Ammon's horn (tissue), 1 donor: ENCODE results near the gene CDH5.

Experiments used
- DNase-seq: peaks from one replicate; pipeline ENCODE4 v3.0.0-alpha.2; 2016; ENCODE audit warnings: low spot score

CDH5 gene

DNA sequence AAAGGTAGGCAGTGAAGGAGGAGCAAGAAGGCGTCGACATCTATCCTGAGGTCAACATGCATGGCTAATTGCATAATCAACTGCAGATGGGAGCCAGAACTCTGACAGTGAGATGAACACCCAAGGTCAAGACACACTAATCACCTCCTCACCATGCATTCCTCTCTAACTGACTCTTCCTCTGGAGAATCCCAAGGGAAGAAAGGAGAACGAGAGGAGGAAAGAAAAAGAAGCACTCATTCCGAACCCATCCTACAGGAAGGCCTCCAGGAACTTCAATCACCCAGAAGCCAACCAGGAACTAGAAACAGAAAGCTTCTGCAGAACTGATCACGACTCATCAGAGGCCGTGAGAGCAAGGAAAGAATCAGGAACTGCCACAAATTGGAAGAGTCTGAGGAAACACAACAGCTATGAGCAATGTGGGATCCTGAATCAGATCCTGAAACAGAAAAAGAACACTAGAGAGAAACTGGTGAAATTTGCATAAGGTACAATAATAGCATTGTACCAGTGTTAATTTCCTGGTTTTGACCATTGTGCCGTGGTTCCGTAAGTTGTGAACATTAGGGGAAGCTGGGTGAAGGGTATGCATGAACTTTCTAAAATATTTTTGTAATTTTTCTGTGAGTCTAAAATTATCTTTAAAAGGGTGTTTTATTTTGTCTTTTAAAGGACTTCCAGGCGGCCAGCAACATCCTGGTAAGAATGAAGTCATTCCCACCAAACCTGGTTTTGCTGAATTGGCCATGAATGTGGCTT lies 50.6 kb downstream of the CDH5 start:
- no peak for DNase-seq

DNA sequence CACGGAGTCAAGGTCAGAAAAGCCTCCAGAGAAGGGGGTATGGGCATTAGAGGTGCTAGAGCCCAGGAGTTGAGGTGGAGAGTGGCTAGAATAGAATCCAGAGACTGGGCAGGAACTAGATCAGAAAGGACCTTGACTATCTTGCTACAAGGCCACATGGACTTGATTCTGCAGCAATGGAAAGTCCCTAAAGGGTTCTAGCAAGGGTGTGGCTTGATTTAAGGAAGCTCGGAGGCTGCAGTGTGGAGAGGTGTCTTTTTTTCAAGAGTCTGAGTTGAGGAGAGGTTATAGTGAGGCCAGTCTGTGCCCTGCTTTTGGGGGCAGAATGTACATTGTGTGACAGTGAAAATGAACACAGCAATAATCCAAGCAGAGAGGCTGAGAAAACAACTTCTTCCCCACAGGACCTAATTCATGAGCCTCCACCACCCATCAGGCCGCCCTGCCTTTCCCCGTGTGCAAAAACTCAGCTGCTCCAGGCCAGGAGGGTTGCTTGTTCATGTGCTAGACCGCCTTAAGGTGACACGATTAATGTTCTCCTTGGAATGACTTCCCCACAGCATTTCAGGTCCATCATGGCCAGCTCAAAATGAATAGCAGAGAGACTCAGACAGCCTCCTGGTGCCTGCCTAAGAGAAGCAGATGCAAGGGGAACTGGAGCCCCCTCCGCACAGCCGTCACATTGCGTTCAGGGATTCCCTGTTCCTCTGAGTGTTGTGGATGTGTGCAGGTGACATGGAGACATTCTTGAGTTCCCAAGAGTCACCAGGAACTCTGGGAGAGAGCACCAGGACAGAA lies 51.9 kb downstream of the CDH5 start:
- no peak for DNase-seq

DNA sequence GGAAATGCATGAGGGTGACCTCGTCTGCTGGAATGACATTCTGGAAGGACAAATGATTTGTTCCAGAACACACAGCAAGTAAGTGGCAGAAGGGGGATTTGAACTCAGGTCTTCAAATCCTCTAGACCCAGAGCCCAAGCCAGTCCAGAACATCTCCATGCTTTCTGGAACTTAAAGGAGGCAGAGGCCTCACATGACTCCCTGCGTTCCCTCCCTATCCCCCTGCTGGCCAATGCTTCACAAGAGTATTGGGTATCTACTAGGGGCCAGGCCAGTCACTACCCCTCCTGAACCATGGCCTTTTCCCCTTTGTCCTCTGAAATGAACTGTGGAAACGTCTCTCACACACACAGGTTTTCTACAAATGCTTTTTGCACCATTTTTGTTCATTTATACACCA lies 53.0 kb downstream of the CDH5 start:
- DNase-seq, result no peak

DNA sequence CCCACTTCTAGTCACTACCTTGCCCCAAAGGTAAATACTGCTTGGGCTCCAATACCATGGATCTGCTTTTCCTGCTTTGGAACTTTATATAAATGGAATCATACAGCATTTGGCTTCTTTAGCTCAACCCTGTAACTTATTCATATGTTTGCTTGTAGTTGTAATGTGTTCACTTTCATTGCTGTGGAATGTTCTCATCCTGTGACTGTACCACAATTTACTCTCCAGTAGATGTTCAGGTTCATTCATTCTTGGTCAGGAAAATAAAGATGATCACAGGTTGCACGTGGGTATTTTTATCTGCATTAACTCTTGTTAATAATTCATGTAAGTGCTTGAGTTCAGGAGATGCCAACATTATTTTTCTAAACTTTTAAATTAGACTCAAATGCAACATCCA lies 53.9 kb downstream of the CDH5 start:
- no peak for DNase-seq

- DNase-seq, result no peak
Observed at GRCh38 chr16:66421891-66422290, 55.4 kb downstream of the CDH5 start.

- DNase-seq, result no peak
Observed at GRCh38 chr16:66422366-66422765, 55.9 kb downstream of the CDH5 start.

DNA sequence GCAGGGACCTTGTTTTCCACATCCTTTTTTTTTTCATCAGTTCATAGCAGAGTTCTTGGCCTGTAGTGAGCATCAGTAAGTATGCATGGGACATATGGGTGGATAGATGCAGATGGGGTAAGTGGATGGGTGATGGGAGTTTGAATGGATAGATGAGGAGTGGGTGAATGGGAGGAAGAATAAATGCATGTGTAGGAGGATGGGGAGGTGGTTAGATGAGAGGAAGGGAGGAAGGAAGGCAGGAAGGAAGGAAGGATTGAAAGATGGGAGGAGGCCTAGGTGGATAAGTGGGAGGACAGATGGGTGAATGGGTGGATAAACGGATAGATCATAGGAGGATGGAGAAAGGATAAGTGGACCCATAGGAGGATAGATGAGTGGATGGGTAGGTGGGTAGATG lies 56.7 kb downstream of the CDH5 start:
- no peak for DNase-seq

- DNase-seq, result no peak
Observed at GRCh38 chr16:66425651-66426050, 59.2 kb downstream of the CDH5 start.

GRCh38 chr16:66426112-66427035 lies 59.9 kb downstream of the CDH5 start:
- no peak for DNase-seq

GRCh38 chr16:66427036-66427860 lies 60.8 kb downstream of the CDH5 start, which contains the start of gene BEAN1:
Gene BEAN1, plus strand, starts transcription at chr16:66427295. Its CDS starts 10,382 bp downstream, at chr16:66437677.
- DNase-seq, result no peak

GRCh38 chr16:66427871-66428681 lies 61.6 kb downstream of the CDH5 start:
- peak; percentile 10 for DNase-seq

GRCh38 chr16:66428682-66429251 lies 62.3 kb downstream of the CDH5 start:
- no peak for DNase-seq

DNA sequence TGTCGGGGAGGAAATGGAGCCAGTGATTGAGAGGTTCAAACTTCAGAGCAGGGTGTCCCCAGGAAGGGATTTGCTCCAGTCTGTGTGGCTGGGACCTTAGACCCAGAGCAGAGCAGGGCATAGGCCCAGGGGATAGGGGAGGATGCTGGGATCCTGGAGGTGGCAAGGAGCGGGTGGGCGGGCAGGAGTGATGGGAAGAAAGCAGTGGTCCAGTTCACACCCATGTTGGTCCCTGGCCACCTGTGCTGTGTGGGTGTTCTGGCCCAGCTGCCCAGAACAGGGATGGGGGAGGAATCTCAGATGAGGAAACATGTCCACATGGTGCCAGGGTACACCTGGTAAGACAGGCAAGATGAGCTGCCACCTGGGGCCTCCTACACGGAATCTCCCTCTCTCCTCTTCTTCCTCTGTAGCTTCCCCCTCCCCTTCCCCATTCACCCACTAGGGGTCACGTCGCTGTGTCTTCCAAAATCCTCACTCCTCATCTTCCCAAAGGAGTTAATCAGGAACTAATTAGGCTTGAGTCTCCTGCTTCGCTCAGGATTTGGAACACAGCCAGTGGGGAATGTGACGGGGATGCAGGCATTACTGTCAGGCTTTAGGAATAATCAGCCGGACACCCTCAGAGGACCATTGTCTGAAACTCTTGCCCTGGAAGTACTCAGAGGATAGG lies 62.9 kb downstream of the CDH5 start:
- DNase-seq, result no peak

GRCh38 chr16:66430214-66430613 lies 63.7 kb downstream of the CDH5 start:
- DNase-seq, result no peak

DNA sequence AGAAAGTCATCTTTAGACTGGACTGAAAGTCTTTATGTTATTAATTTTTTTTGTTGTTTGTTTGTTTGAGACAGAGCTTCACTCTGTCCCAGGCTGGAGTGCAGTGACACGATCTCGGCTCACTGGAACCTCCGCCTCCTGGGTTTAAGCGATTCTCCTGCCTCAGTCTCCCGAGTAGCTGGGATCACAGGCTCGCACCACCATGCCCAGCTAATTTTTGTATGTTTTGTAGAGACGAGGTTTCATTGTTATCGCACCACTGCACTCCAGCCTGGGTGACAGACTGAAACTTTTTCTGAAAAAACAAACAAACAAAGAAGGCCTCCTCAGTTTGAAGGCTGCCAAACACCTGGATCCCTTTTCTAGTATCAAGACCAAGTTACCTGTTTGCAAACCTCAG lies 65.3 kb downstream of the CDH5 start:
- DNase-seq, result no peak

- DNase-seq, result no peak
Observed at GRCh38 chr16:66432429-66432828, 65.9 kb downstream of the CDH5 start.

DNA sequence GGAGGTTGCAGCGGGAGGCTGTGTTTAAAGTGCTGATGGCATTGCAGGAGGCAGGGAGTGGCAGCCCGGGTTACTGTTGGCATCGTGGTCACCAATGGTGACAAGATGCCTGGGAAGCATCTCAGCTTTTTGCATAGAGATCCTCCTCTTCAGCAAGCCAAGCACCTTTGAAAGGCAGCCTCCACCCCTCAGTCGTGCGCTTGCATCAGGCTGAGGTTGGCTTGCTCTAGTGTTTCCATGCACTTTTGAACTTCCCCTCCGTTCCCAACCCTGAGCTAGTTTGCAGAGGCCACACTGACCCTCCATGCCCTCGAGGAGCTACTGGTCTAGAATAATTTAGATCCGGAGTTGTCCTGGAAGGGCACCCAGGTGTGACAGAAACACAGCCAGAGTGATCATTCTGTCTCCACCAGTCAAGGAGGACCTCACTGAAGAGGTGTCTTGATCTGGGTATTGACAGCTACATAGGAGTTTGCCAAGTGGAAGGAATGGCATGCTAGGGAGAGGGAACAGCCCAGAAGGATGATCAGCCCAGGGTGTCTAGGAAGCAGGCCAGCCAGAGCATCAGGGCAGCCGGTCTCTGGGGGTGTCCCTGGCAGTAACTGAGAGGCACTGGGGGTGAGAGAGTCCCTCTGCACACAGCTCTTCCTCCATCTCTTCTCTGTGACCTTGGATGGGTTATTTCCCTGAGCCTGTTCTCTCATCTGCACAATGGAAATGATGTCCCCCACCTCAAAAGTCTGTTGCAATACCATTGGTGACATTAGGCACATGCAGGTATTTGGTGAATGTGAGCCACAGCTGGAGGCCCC lies 68.3 kb downstream of the CDH5 start:
- DNase-seq, result no peak

DNA sequence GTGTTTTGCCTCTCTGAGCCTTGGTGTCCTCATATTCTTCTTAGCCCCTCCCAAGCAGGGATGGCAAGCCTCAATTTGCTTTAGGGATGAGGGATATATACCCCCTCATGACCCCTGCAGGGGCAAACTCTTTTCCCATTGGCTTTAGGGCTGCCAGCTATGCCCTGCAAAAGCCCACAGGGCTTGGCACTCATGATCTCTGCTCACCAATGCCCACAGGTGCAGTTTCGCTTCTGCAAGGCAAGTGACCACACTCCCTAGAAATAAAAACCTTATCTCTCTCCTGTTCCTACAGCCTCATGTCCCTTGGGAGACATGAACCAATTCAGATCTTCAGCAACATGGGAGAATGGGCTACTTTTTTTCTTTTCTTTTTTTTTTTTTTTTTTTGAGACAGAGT lies 69.4 kb downstream of the CDH5 start:
- no peak for DNase-seq
